Thyroid gland (tissue), 4 donors: Measurements from ENCODE around the gene SMARCE1. TPM values are rescaled to one million over a fixed set of nuclear protein-coding genes. Genes with fewer than 3 reads are reported as not detected.

Experiments used
- DNase-seq, 2 donors: peaks; one replicate each; pipeline ENCODE4 v3.0.0-alpha.2; 2019
- H3K27ac ChIP-seq, 3 donors: fragments of 200-600 bp; sonication (generic); 1 replicate in 2 of 3; 2 replicates in 1 of 3; pipeline ENCODE4 v1.5.1; 2016 to 2019; ENCODE audit warnings: mild to moderate bottlenecking in 1 of 3, moderate library complexity in 1 of 3
- H3K27me3 ChIP-seq: fragments of 200-600 bp; sonication (generic); one replicate; pipeline ENCODE4 v1.5.1; 2019
- H3K36me3 ChIP-seq, 2 donors: fragments of 200-600 bp; sonication (generic); one replicate each; pipeline ENCODE4 v1.5.1; 2016 to 2019
- H3K4me1 ChIP-seq, 2 donors: fragments of 200-600 bp; sonication (generic); one replicate each; pipeline ENCODE4 v1.5.1; 2017 to 2019
- H3K4me3 ChIP-seq, 3 donors: fragments of 200-600 bp; sonication (generic); replicated peaks in 1 of 3; 1 replicate in 2 of 3; 2 replicates in 1 of 3; pipeline ENCODE4 v1.5.1; 2016; ENCODE audit warnings: mild to moderate bottlenecking in 1 of 3
- H3K9me3 ChIP-seq: fragments of 200-600 bp; sonication (generic); one replicate; pipeline ENCODE4 v1.5.1; 2017
- CTCF ChIP-seq, 6 experiments: fragments of 200-600 bp in 3 of 6; fragments of 450-650 bp in 3 of 6; sonication (generic) in 3 of 6; IDR thresholded peaks; one replicate each; pipeline ENCODE4 v1.5.1; 2016 to 2019; ENCODE audit warnings: antibody characterized with exemption in 6 of 6, mild to moderate bottlenecking in 2 of 6, inconsistent platforms in 1 of 6, moderate library complexity in 1 of 6
- POLR2A ChIP-seq, 2 donors: fragments of 450-650 bp; IDR thresholded peaks; one replicate each; pipeline ENCODE4 v1.6.1; 2017; ENCODE audit warnings: antibody characterized with exemption in 2 of 2, mild to moderate bottlenecking in 2 of 2, moderate library complexity in 1 of 2
- whole genome bisulfite sequencing, 2 donors: methylation state at CpG; one replicate each; pipeline ENCODE4 v1.1.5; 2017; 5-methylcytosine and 5-hydroxymethylcytosine counted together
- intact Hi-C: fragments of 100-400 bp; cut with DNase I; formaldehyde crosslinking; loops from one replicate; pipeline ENCODE4 v1.15.1; 2023
- total RNA-seq, 4 donors: library from RNA; depleted of rRNA; stranded (reverse); fragments of >200 nt; gene quantifications; one replicate each; pipeline ENCODE4 v1.2.3, GENCODE V29; 2016

SMARCE1 gene
- total RNA-seq, 4 donors from 2014 or later: 82.1 to 125 (median 108) TPM

GRCh38 chr17:40687106-40687505 is 39.5 kb upstream of the SMARCE1 start:
- H3K4me1 ChIP-seq: no peaks in the 10 kb centered on the region
- H3K4me3 ChIP-seq: no peak overlapping the region
- H3K9me3 ChIP-seq: no peaks in the 10 kb centered on the region
- TF ChIP-seq CTCF (IDR thresholded peaks at IDR 0.05) (no peak), POLR2A (IDR thresholded peaks at IDR 0.05) (no peak)
- intact Hi-C loops: no loop called here
- no peaks in the 10 kb centered on the region for H3K36me3 ChIP-seq
- WGBS, 2 donors: 84 to 91% methylated on average over 5 of the region's 5 CpGs
- no peak for DNase-seq
- no peak overlapping the region for H3K27ac ChIP-seq
- no peaks in the 10 kb centered on the region for H3K27me3 ChIP-seq

- DNase-seq: no peak
- Histone ChIP-seq H3K4me1 (no peaks in the 10 kb centered on the region), H3K4me3 (no peak overlapping the region), H3K36me3 (no peaks in the 10 kb centered on the region), H3K9me3 (no peaks in the 10 kb centered on the region), H3K27ac (no peak overlapping the region), H3K27me3 (no peaks in the 10 kb centered on the region)
- TF ChIP-seq POLR2A (IDR thresholded peaks at IDR 0.05): no peak
- TF ChIP-seq CTCF (IDR thresholded peaks at IDR 0.05): no peak
- 71 to 75% methylated on average over 4 of the region's 4 CpGs for WGBS, 2 donors
- intact Hi-C loops: no loop called here
Measured at GRCh38 chr17:40686192-40686591, 38.6 kb upstream of the SMARCE1 start.

GRCh38 chr17:40680998-40681397 is 33.4 kb upstream of the SMARCE1 start:
- no peak for TF ChIP-seq CTCF (IDR thresholded peaks at IDR 0.05)
- TF ChIP-seq POLR2A (IDR thresholded peaks at IDR 0.05): no peak
- Histone ChIP-seq H3K27me3 (no peaks in the 10 kb centered on the region), H3K27ac (no peak overlapping the region), H3K36me3 (no peaks in the 10 kb centered on the region), H3K4me1 (no peaks in the 10 kb centered on the region), H3K4me3 (no peak overlapping the region), H3K9me3 (no peaks in the 10 kb centered on the region)
- intact Hi-C loops: no loop called here
- DNase-seq: no peak

- intact Hi-C loops: no loop called here
Measured at GRCh38 chr17:40679523-40679907, 31.9 kb upstream of the SMARCE1 start.

More at GRCh38 chr17:40679523-40679907, 31.9 kb upstream of the SMARCE1 start:
- Histone ChIP-seq H3K4me3 (no peak overlapping the region), H3K27ac (no peak overlapping the region), H3K4me1 (no peaks in the 10 kb centered on the region), H3K9me3 (no peaks in the 10 kb centered on the region), H3K27me3 (no peaks in the 10 kb centered on the region), H3K36me3 (no peaks in the 10 kb centered on the region)
- no peak for DNase-seq
- 87 to 88% methylated on average over 2 of the region's 2 CpGs for WGBS, 2 donors
- TF ChIP-seq POLR2A (IDR thresholded peaks at IDR 0.05) (no peak), CTCF (IDR thresholded peaks at IDR 0.05) (no peak)
